ENCODE data around the gene CEP164.

Gene CEP164

DNA sequence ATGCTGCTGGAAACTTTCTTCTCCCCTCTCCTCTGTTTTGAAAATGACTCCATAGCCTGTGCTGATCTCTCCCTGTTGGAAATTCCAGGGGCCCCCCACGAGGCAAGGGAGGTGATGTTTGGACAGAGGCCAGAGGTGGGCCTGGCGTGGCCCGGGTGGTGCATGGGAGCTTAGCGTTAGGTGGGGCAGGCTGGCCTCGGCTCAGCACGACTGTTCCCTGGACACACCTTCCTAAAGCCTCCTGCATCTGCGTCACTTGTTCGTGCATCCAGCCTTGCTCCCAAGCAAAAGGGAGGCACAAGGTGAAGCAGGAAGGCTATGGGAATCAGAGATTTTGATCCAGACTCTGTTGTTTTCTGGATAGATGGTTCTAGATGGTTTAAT lies 135.2 kb downstream of the CEP164 start:
- no peak for DNase-seq (ENCODE audit: low spot score)

Measured in hematopoietic multipotent progenitor cell treated with erythropoietin and hydrocortisone succinate and interleukin-3 and kit ligand, for 15 days (in vitro differentiated cells).